Measurements from ENCODE around the gene DIPK1B. TPM values are rescaled to one million over a fixed set of nuclear protein-coding genes. Genes with fewer than 3 reads are reported as not detected.

The DIPK1B gene
- total RNA-seq, 1 donor from 2014 or later = 17.1 TPM

GRCh38 chr9:136687721-136688223 lies 24.6 kb upstream of the DIPK1B start:
- Histone ChIP-seq H3K4me3 (ENCODE audit: low read depth, low read length) (peak overlapping the region; percentile 59), H3K27me3 (ENCODE audit: control insufficient read depth, insufficient read depth, low read length) (no peaks in the 10 kb centered on the region), H3K36me3 (ENCODE audit: control insufficient read depth, insufficient read depth, low read length) (peaks cover 1% of the 10 kb centered on the region)
- TF ChIP-seq CTCF (IDR thresholded peaks at IDR 0.05; ENCODE audit: insufficient read depth, low read length, poor library complexity, severe bottlenecking) = no peak
- no peak for DNase-seq (ENCODE audit: low read depth)

GRCh38 chr9:136688274-136689107 lies 23.9 kb upstream of the DIPK1B start:
- TF ChIP-seq CTCF (IDR thresholded peaks at IDR 0.05; ENCODE audit: insufficient read depth, low read length, poor library complexity, severe bottlenecking) = no peak
- no peak for DNase-seq (ENCODE audit: low read depth)
- Histone ChIP-seq H3K27me3 (ENCODE audit: control insufficient read depth, insufficient read depth, low read length) (no peaks in the 10 kb centered on the region), H3K4me3 (ENCODE audit: low read depth, low read length) (no peak overlapping the region), H3K36me3 (ENCODE audit: control insufficient read depth, insufficient read depth, low read length) (peaks cover 1% of the 10 kb centered on the region)

- TF ChIP-seq CTCF (IDR thresholded peaks at IDR 0.05; ENCODE audit: insufficient read depth, low read length, poor library complexity, severe bottlenecking) = no peak
- H3K36me3 ChIP-seq (ENCODE audit: control insufficient read depth, insufficient read depth, low read length) = peaks cover 1% of the 10 kb centered on the region
- H3K4me3 ChIP-seq (ENCODE audit: low read depth, low read length) = no peak overlapping the region
- no peak for DNase-seq (ENCODE audit: low read depth)
- H3K27me3 ChIP-seq (ENCODE audit: control insufficient read depth, insufficient read depth, low read length) = no peaks in the 10 kb centered on the region
These were observed 23.3 kb upstream of the DIPK1B start for GRCh38 chr9:136689108-136689460.

GRCh38 chr9:136690104-136690805 lies 22.1 kb upstream of the DIPK1B start:
- no peak for DNase-seq (ENCODE audit: low read depth)
- no peak for TF ChIP-seq CTCF (IDR thresholded peaks at IDR 0.05; ENCODE audit: insufficient read depth, low read length, poor library complexity, severe bottlenecking)

GRCh38 chr9:136690806-136691261 lies 21.5 kb upstream of the DIPK1B start:
- Histone ChIP-seq H3K27me3 (ENCODE audit: control insufficient read depth, insufficient read depth, low read length) (no peaks in the 10 kb centered on the region), H3K4me3 (ENCODE audit: low read depth, low read length) (no peak overlapping the region), H3K36me3 (ENCODE audit: control insufficient read depth, insufficient read depth, low read length) (no peaks in the 10 kb centered on the region)
- no peak for TF ChIP-seq CTCF (IDR thresholded peaks at IDR 0.05; ENCODE audit: insufficient read depth, low read length, poor library complexity, severe bottlenecking)
- no peak for DNase-seq (ENCODE audit: low read depth)

More at GRCh38 chr9:136690104-136690805, 22.1 kb upstream of the DIPK1B start:
- no peak overlapping the region for H3K4me3 ChIP-seq (ENCODE audit: low read depth, low read length)
- no peaks in the 10 kb centered on the region for H3K36me3 ChIP-seq (ENCODE audit: control insufficient read depth, insufficient read depth, low read length)
- no peaks in the 10 kb centered on the region for H3K27me3 ChIP-seq (ENCODE audit: control insufficient read depth, insufficient read depth, low read length)
